H1 (cell line): ENCODE results near the gene MOGAT3. TPM values are rescaled to one million over a fixed set of nuclear protein-coding genes. Genes with fewer than 3 reads are reported as not detected.

Experiments
- CTCF ChIA-PET: fragments of 300-600 bp; sonication (Branson Sonifier 250); formaldehyde crosslinking; loops from one replicate; lab custom pipeline; 2021; ENCODE audit not compliant: partially characterized antibody; lab: Charles Lee
- POLR2A ChIA-PET: fragments of 300-600 bp; sonication (Branson Sonifier 250); formaldehyde crosslinking; loops from one replicate; lab custom pipeline; 2021; ENCODE audit warnings: inconsistent platforms; ENCODE audit not compliant: partially characterized antibody; lab: Charles Lee
- DNase-seq, 2 experiments: peaks; one replicate each; pipeline versions ENCODE4 v3.0.0 to v3.0.0-alpha.2; 2010 to 2022; ENCODE audit warnings: low spot score in 2 of 2, low read depth in 1 of 2, mixed read lengths in 1 of 2
- FAIRE-seq: peaks from 2 replicates; lab custom pipeline; 2011; peaks lifted over from hg19 to GRCh38; lab: Jason Lieb, UNC
- H2AFZ ChIP-seq: 2 replicates; pipeline ENCODE4 v1.8.1; 2012; ENCODE audit warnings: low read length, inconsistent platforms
- H2AK5ac ChIP-seq: 2 replicates; pipeline ENCODE4 v1.6.1; 2013; ENCODE audit warnings: low read depth, low read length
- H2BK120ac ChIP-seq: replicated peaks from 2 replicates; pipeline ENCODE3; 2013; ENCODE audit warnings: low read depth, low read length, inconsistent platforms
- H2BK12ac ChIP-seq: 2 replicates; pipeline ENCODE4 v1.6.1; 2013; ENCODE audit warnings: low read depth, low read length
- H2BK15ac ChIP-seq: 2 replicates; pipeline ENCODE4 v1.6.1; 2013; ENCODE audit warnings: low read length
- H2BK20ac ChIP-seq: 2 replicates; pipeline ENCODE4 v1.6.1; 2013; ENCODE audit warnings: low read length
- H2BK5ac ChIP-seq: 2 replicates; pipeline ENCODE4 v1.6.1; 2013; ENCODE audit warnings: low read depth, low read length
- H3K14ac ChIP-seq: 2 replicates; pipeline ENCODE4 v1.6.1; 2013; ENCODE audit warnings: inconsistent platforms; ENCODE audit not compliant: insufficient read length
- H3K18ac ChIP-seq: 2 replicates; pipeline ENCODE4 v1.6.1; 2013; ENCODE audit warnings: low read length; ENCODE audit errors: extremely low read depth
- H3K23ac ChIP-seq: 2 replicates; pipeline ENCODE4 v1.6.1; 2013; ENCODE audit warnings: inconsistent platforms; ENCODE audit not compliant: insufficient read length
- H3K23me2 ChIP-seq: 2 replicates; pipeline ENCODE4 v1.6.1; 2013; ENCODE audit warnings: low read depth, low read length
- H3K27ac ChIP-seq: 2 replicates; pipeline ENCODE4 v1.6.1; 2011; ENCODE audit warnings: low read depth, low read length, inconsistent platforms
- H3K27me3 ChIP-seq, 4 experiments: replicated peaks in 1 of 4; 1 replicate in 1 of 4; 2 replicates in 3 of 4; pipeline versions ENCODE4 v1.6.1 to v1.8.1; 2011 to 2013; ENCODE audit warnings: low read length in 3 of 4, mild to moderate bottlenecking in 3 of 4, inconsistent platforms in 2 of 4, mixed read lengths in 2 of 4, moderate library complexity in 1 of 4; ENCODE audit not compliant: control insufficient read depth in 3 of 4, insufficient read depth in 3 of 4; ENCODE audit errors: extremely low read depth in 1 of 4
- H3K36me3 ChIP-seq, 4 experiments: 2 replicates each; pipeline versions ENCODE4 v1.6.1 to v1.8.1; 2011 to 2013; ENCODE audit warnings: mild to moderate bottlenecking in 4 of 4, low read length in 3 of 4, moderate library complexity in 2 of 4, control low read depth in 1 of 4, inconsistent platforms in 1 of 4; ENCODE audit not compliant: insufficient read depth in 4 of 4, control insufficient read depth in 2 of 4
- H3K4ac ChIP-seq: replicated peaks from 2 replicates; pipeline ENCODE3; 2013; ENCODE audit warnings: low read length, low read depth, mixed read lengths, inconsistent platforms; ENCODE audit not compliant: insufficient read length
- H3K4me1 ChIP-seq, 4 experiments: replicated peaks in 1 of 4; 1 replicate in 1 of 4; 2 replicates in 3 of 4; pipeline versions ENCODE4 v1.6.1 to v1.8.1; 2011 to 2013; ENCODE audit warnings: low read length in 3 of 4, inconsistent platforms in 2 of 4, mixed read lengths in 1 of 4; ENCODE audit not compliant: insufficient read depth in 4 of 4, control insufficient read depth in 3 of 4
- H3K4me2 ChIP-seq, 2 experiments: 2 replicates each; pipeline versions ENCODE4 v1.6.1 to v1.8.1; 2011 to 2013; ENCODE audit warnings: low read depth in 2 of 2, low read length in 2 of 2, control low read depth in 1 of 2, inconsistent platforms in 1 of 2, mild to moderate bottlenecking in 1 of 2; ENCODE audit not compliant: insufficient read depth in 1 of 2
- H3K4me3 ChIP-seq, 4 experiments: fragments of 200-600, 300-600 bp in 1 of 4; sonication (generic), shearing (Covaris generic), sonication (Bioruptor Twin) in 1 of 4; 2 replicates each; pipeline versions ENCODE4 v1.5.1 to v1.8.1; 2011 to 2016; ENCODE audit warnings: low read length in 4 of 4, low read depth in 3 of 4, control low read depth in 2 of 4, inconsistent platforms in 2 of 4, mild to moderate bottlenecking in 2 of 4, mixed read lengths in 1 of 4, moderate library complexity in 1 of 4; ENCODE audit not compliant: insufficient read depth in 2 of 4; ENCODE audit errors: extremely low read depth in 1 of 4
- H3K56ac ChIP-seq: replicated peaks from 2 replicates; pipeline ENCODE3; 2013; ENCODE audit warnings: low read depth, mild to moderate bottlenecking, mixed read lengths, low read length, inconsistent platforms; ENCODE audit not compliant: insufficient read length
- H3K79me1 ChIP-seq: 2 replicates; pipeline ENCODE4 v1.6.1; 2013; ENCODE audit warnings: low read depth, low read length, control low read depth
- H3K79me2 ChIP-seq, 2 experiments: 2 replicates each; pipeline versions ENCODE4 v1.6.1 to v1.8.1; 2012 to 2013; ENCODE audit warnings: low read length in 2 of 2, mild to moderate bottlenecking in 2 of 2, inconsistent platforms in 1 of 2; ENCODE audit not compliant: insufficient read depth in 2 of 2, control insufficient read depth in 1 of 2
- H3K9ac ChIP-seq, 4 experiments: replicated peaks in 1 of 4; 1 replicate in 1 of 4; 2 replicates in 3 of 4; pipeline versions ENCODE4 v1.6.1 to v1.8.1; 2011 to 2013; ENCODE audit warnings: low read depth in 3 of 4, low read length in 3 of 4, control low read depth in 2 of 4, mild to moderate bottlenecking in 2 of 4, moderate library complexity in 2 of 4, inconsistent platforms in 1 of 4; ENCODE audit errors: extremely low read depth in 1 of 4
- H3K9me3 ChIP-seq, 2 experiments: 2 replicates each; pipeline versions ENCODE4 v1.6.1 to v1.8.1; 2012 to 2013; ENCODE audit warnings: mild to moderate bottlenecking in 2 of 2, moderate library complexity in 2 of 2, control low read depth in 1 of 2, inconsistent platforms in 1 of 2, low read depth in 1 of 2, low read length in 1 of 2, mixed read lengths in 1 of 2; ENCODE audit not compliant: insufficient read depth in 2 of 2
- H4K20me1 ChIP-seq, 2 experiments: replicated peaks in 1 of 2; 2 replicates each; pipeline versions ENCODE3 to v1.8.1; 2011 to 2013; ENCODE audit warnings: inconsistent platforms in 2 of 2, low read length in 2 of 2, mild to moderate bottlenecking in 1 of 2; ENCODE audit not compliant: insufficient read depth in 2 of 2, control insufficient read depth in 1 of 2
- H4K5ac ChIP-seq: 2 replicates; pipeline ENCODE4 v1.6.1; 2013; ENCODE audit warnings: low read length, low read depth, mixed read lengths, inconsistent platforms; ENCODE audit not compliant: insufficient read length
- H4K8ac ChIP-seq: 2 replicates; pipeline ENCODE4 v1.8.0; 2013; ENCODE audit warnings: mild to moderate bottlenecking, moderate library complexity, low read length, inconsistent platforms; ENCODE audit not compliant: insufficient read depth; ENCODE audit errors: extremely low read depth
- H4K91ac ChIP-seq: replicated peaks from 2 replicates; pipeline ENCODE3; 2013; ENCODE audit warnings: low read length, mixed read lengths, inconsistent platforms; ENCODE audit not compliant: insufficient read length
- CTBP2 ChIP-seq: IDR thresholded peaks from 2 replicates; pipeline ENCODE4 v1.7.0; 2011; ENCODE audit warnings: borderline replicate concordance, mild to moderate bottlenecking, moderate library complexity, mixed read lengths, low read length; ENCODE audit not compliant: insufficient read depth, insufficient read length
- FOSL1 ChIP-seq: IDR thresholded peaks from 2 replicates; pipeline ENCODE4 v1.6.1; 2011; ENCODE audit warnings: mild to moderate bottlenecking, low read depth, low read length, moderate library complexity; ENCODE audit not compliant: insufficient read depth
- PHF8 ChIP-seq: fragments of 200-600 bp; sonication (generic); conservative IDR thresholded peaks from 2 replicates; pipeline ENCODE4 v1.7.1; 2012; ENCODE audit warnings: low read depth, mild to moderate bottlenecking, inconsistent platforms, low read length, moderate library complexity
- POLR2A ChIP-seq, 2 experiments: IDR thresholded peaks; 1 replicate in 1 of 2; 2 replicates in 1 of 2; pipeline ENCODE4 v1.6.1; 2011; ENCODE audit warnings: low read depth in 2 of 2, low read length in 2 of 2, mild to moderate bottlenecking in 2 of 2; ENCODE audit errors: control extremely low read depth in 1 of 2
- SIX5 ChIP-seq: IDR thresholded peaks from 2 replicates; pipeline ENCODE4 v1.6.1; 2011; ENCODE audit warnings: mild to moderate bottlenecking, low read depth, low read length
- SP1 ChIP-seq: IDR thresholded peaks from 2 replicates; pipeline ENCODE4 v1.6.1; 2011; ENCODE audit warnings: low read depth, low read length
- SP2 ChIP-seq: IDR thresholded peaks from 2 replicates; pipeline ENCODE4 v1.6.1; 2012; ENCODE audit warnings: mild to moderate bottlenecking, low read length, inconsistent platforms
- SUZ12 ChIP-seq: fragments of 200-600 bp; sonication (generic); IDR thresholded peaks from 2 replicates; pipeline ENCODE4 v1.6.1; 2012; ENCODE audit warnings: mild to moderate bottlenecking, inconsistent platforms, low read length, moderate library complexity, mixed read lengths
- WGBS, 2 experiments: shearing (Covaris generic) in 1 of 2; methylation state at CpG; one replicate each; pipeline versions ENCODE4 v1.1.6 to v1.1.7; 2013 to 2015; ENCODE audit warnings: low lambda C conversion rate in 2 of 2, mixed read lengths in 2 of 2, inconsistent platforms in 1 of 2, low coverage in 1 of 2, missing lambda C conversion rate in 1 of 2; ENCODE audit not compliant: insufficient replicate concordance in 2 of 2, insufficient coverage in 1 of 2, insufficient read length in 1 of 2; ENCODE audit errors: extremely low coverage in 1 of 2, missing lambda C conversion rate in 1 of 2; 5-methylcytosine and 5-hydroxymethylcytosine counted together
- polyA plus RNA-seq, 7 experiments: library from polyadenylated mRNA; depleted of rRNA in 3 of 7; stranded (reverse) in 5 of 7; unstranded in 2 of 7; fragments of >200 nt in 5 of 7; fragments of 200-250 nt in 2 of 7; gene quantifications; 1 replicate in 5 of 7; 2 replicates in 1 of 7; 4 replicates in 1 of 7; pipeline versions ENCODE4 v1.2.1 to v1.2.3, GENCODE V29; 2011 to 2013; ENCODE audit warnings: missing spikeins in 2 of 7, mixed read lengths in 2 of 7
- total RNA-seq: library from RNA; stranded (reverse); fragmentation: NEBNext Ultra II Directional; extraction: Animal tissue kit (Norgen Biotek cat#: 25700); gene quantifications from 2 replicates; pipeline ENCODE4 v1.2.1, GENCODE V29; 2021

The MOGAT3 gene
- total and polyA plus RNA-seq, 2 of the 8 experiments (the other 6 are each of a cell fraction or from before 2014, with no cell fraction given) = 0.21 to 0.82 TPM

GRCh38 chr7:101222275-101222830 is 21.5 kb upstream of the MOGAT3 start:
- ChIA-PET CTCF (interaction anchor here (0.8 to 3.1 kb wide), 10 partner anchors 9 to 78 kb away, joined by 3 to 16 read pairs (median 4); partner anchors contain the start of genes CLDN15 and FIS1), POLR2A (interaction anchor here (0.6 to 2.3 kb wide), 8 partner anchors 9 to 294 kb away, joined by 3 to 9 read pairs (median 4); partner anchors contain the start of gene CLDN15)

More at GRCh38 chr7:101222275-101222830, 21.5 kb upstream of the MOGAT3 start:
- H4K8ac ChIP-seq = no peak overlapping the region
- no peak overlapping the region for H3K18ac ChIP-seq
- H3K9me3 ChIP-seq = no peaks in the 10 kb centered on the region
- H3K23ac ChIP-seq = no peak overlapping the region
- FAIRE-seq (no peak), DNase-seq (no peak)
- no peak for TF ChIP-seq FOSL1
- no peak for TF ChIP-seq POLR2A (IDR thresholded peaks at IDR 0.05; ENCODE audit: control extremely low read depth in 1 of 2, low read depth in 2 of 2, low read length in 2 of 2)
- no peak for TF ChIP-seq SP1
- no peak for TF ChIP-seq SP2
- no peak for TF ChIP-seq SIX5
- TF ChIP-seq SUZ12 = no peak
- TF ChIP-seq CTBP2 = no peak
- no peak for TF ChIP-seq PHF8
- no peak overlapping the region for H3K4me2 ChIP-seq
- H2AK5ac ChIP-seq = no peak overlapping the region
- H3K23me2 ChIP-seq = peaks cover 11% of the 10 kb centered on the region
- H3K79me2 ChIP-seq = peaks cover 0 to 6% of the 10 kb centered on the region in 2 experiments; a peak in 1 of 4 replicates
- H3K56ac ChIP-seq = no peak overlapping the region
- no peak overlapping the region for H3K4me3 ChIP-seq
- no peak overlapping the region for H2BK120ac ChIP-seq
- no peak overlapping the region for H3K4ac ChIP-seq
- H2BK5ac ChIP-seq = peak overlapping the region; percentile 52
- peaks cover 0 to 3% (median 2%) of the 10 kb centered on the region in 4 experiments; a peak in 5 of 7 replicates for H3K4me1 ChIP-seq
- no peak overlapping the region for H3K9ac ChIP-seq
- no peak overlapping the region for H3K27ac ChIP-seq
- H2BK15ac ChIP-seq = no peak overlapping the region
- no peaks in the 10 kb centered on the region for H3K27me3 ChIP-seq
- 94% methylated on average over 24 of the region's 27 CpGs; no CpG with 5 or more reads in 1 of the 2 experiments for WGBS, 2 experiments
- no peak overlapping the region for H2BK12ac ChIP-seq
- H4K20me1 ChIP-seq = peaks cover 0 to 5% of the 10 kb centered on the region in 2 experiments
- H4K91ac ChIP-seq = no peak overlapping the region
- no peak overlapping the region for H3K14ac ChIP-seq
- H3K79me1 ChIP-seq = peaks cover 2% of the 10 kb centered on the region; the same call in 1 of the 2 replicates
- no peak overlapping the region for H2BK20ac ChIP-seq
- H4K5ac ChIP-seq = no peak overlapping the region
- no peak overlapping the region for H2AFZ ChIP-seq
- peaks cover 2 to 9% (median 5%) of the 10 kb centered on the region in 4 experiments; a peak in 6 of 8 replicates for H3K36me3 ChIP-seq
